ENCODE results near the gene ADAM22.
A peak's percentile ranks its signal among the peaks of the same experiment; 100 is the strongest.

ADAM22 gene

GRCh38 chr7:88167721-88168120, 233.7 kb downstream of the ADAM22 start:
- H3K9me3 ChIP-seq (ENCODE audit: insufficient read depth, low read length, severe bottlenecking), result no peaks in the 10 kb centered on the region

GRCh38 chr7:88169717-88170320, 235.8 kb downstream of the ADAM22 start:
- ATAC-seq (ENCODE audit: insufficient read depth, low read depth) (peak; percentile 54; the same call in 2 of the 3 replicates), DNase-seq (no peak)
- Histone ChIP-seq H3K9ac (ENCODE audit: low read depth, low read length) (no peak overlapping the region), H2AFZ (ENCODE audit: low read depth, low read length) (no peak overlapping the region), H3K36me3 (ENCODE audit: insufficient read depth, low read length) (0 out of 2 replicates have a peak, but pooled peaks cover 4% of the 10 kb centered on the region), H3K9me3 (ENCODE audit: insufficient read depth, low read length, severe bottlenecking) (no peaks in the 10 kb centered on the region), H3K79me2 (ENCODE audit: insufficient read depth, low read length) (no peaks in the 10 kb centered on the region), H3K27ac (ENCODE audit: low read length) (no peak overlapping the region), H3K27me3 (ENCODE audit: insufficient read depth, low read length, poor library complexity) (no peaks in the 10 kb centered on the region), H3K4me2 (ENCODE audit: insufficient read depth, low read length) (no peak overlapping the region), H4K20me1 (ENCODE audit: insufficient read depth, low read length) (no peaks in the 10 kb centered on the region), H3K4me3 (ENCODE audit: low read depth in 1 of 2, low read length in 2 of 2) (no peak overlapping the region), H3K4me1 (ENCODE audit: insufficient read depth, low read length) (no peaks in the 10 kb centered on the region)
- TF ChIP-seq EZH2 (IDR thresholded peaks at IDR 0.05; ENCODE audit: borderline replicate concordance, low read depth, low read length, severe bottlenecking), result no peak
- TF ChIP-seq, protein P1, sequence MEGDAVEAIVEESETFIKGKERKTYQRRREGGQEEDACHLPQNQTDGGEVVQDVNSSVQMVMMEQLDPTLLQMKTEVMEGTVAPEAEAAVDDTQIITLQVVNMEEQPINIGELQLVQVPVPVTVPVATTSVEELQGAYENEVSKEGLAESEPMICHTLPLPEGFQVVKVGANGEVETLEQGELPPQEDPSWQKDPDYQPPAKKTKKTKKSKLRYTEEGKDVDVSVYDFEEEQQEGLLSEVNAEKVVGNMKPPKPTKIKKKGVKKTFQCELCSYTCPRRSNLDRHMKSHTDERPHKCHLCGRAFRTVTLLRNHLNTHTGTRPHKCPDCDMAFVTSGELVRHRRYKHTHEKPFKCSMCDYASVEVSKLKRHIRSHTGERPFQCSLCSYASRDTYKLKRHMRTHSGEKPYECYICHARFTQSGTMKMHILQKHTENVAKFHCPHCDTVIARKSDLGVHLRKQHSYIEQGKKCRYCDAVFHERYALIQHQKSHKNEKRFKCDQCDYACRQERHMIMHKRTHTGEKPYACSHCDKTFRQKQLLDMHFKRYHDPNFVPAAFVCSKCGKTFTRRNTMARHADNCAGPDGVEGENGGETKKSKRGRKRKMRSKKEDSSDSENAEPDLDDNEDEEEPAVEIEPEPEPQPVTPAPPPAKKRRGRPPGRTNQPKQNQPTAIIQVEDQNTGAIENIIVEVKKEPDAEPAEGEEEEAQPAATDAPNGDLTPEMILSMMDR (IDR thresholded peaks at IDR 0.05; ENCODE audit: borderline replicate concordance, extremely low read depth, low read length, poor library complexity, severe bottlenecking), result peak; percentile 64

More at GRCh38 chr7:88167721-88168120, 233.7 kb downstream of the ADAM22 start:
- ATAC-seq (ENCODE audit: insufficient read depth, low read depth), result no peak
- Histone ChIP-seq H3K27me3 (ENCODE audit: insufficient read depth, low read length, poor library complexity) (no peaks in the 10 kb centered on the region), H2AFZ (ENCODE audit: low read depth, low read length) (no peak overlapping the region), H3K4me3 (ENCODE audit: low read depth in 1 of 2, low read length in 2 of 2) (no peak overlapping the region), H3K9ac (ENCODE audit: low read depth, low read length) (no peak overlapping the region), H3K4me1 (ENCODE audit: insufficient read depth, low read length) (no peaks in the 10 kb centered on the region), H3K79me2 (ENCODE audit: insufficient read depth, low read length) (no peaks in the 10 kb centered on the region), H3K27ac (ENCODE audit: low read length) (no peak overlapping the region), H3K4me2 (ENCODE audit: insufficient read depth, low read length) (no peak overlapping the region), H3K36me3 (ENCODE audit: insufficient read depth, low read length) (0 out of 2 replicates have a peak, but pooled peaks cover 4% of the 10 kb centered on the region), H4K20me1 (ENCODE audit: insufficient read depth, low read length) (no peaks in the 10 kb centered on the region)
- TF ChIP-seq, protein P1 (IDR thresholded peaks at IDR 0.05; ENCODE audit: borderline replicate concordance, extremely low read depth, low read length, poor library complexity, severe bottlenecking), result no peak
- no peak for TF ChIP-seq EZH2 (IDR thresholded peaks at IDR 0.05; ENCODE audit: borderline replicate concordance, low read depth, low read length, severe bottlenecking)
- DNase-seq, result no peak

GRCh38 chr7:88172842-88173241, 238.8 kb downstream of the ADAM22 start:
- H3K36me3 ChIP-seq (ENCODE audit: insufficient read depth, low read length), result 0 out of 2 replicates have a peak, but pooled peaks cover 4% of the 10 kb centered on the region
- H3K4me2 ChIP-seq (ENCODE audit: insufficient read depth, low read length), result no peak overlapping the region
- no peak for DNase-seq
- no peak overlapping the region for H3K27ac ChIP-seq (ENCODE audit: low read length)
- H2AFZ ChIP-seq (ENCODE audit: low read depth, low read length), result no peak overlapping the region
- H3K9ac ChIP-seq (ENCODE audit: low read depth, low read length), result no peak overlapping the region
- no peak for ATAC-seq (ENCODE audit: insufficient read depth, low read depth)
- no peak overlapping the region for H3K4me3 ChIP-seq (ENCODE audit: low read depth in 1 of 2, low read length in 2 of 2)
- no peaks in the 10 kb centered on the region for H4K20me1 ChIP-seq (ENCODE audit: insufficient read depth, low read length)
- H3K79me2 ChIP-seq (ENCODE audit: insufficient read depth, low read length), result no peaks in the 10 kb centered on the region
- H3K4me1 ChIP-seq (ENCODE audit: insufficient read depth, low read length), result no peaks in the 10 kb centered on the region
- TF ChIP-seq EZH2 (IDR thresholded peaks at IDR 0.05; ENCODE audit: borderline replicate concordance, low read depth, low read length, severe bottlenecking), result no peak
- TF ChIP-seq, protein P1 (IDR thresholded peaks at IDR 0.05; ENCODE audit: borderline replicate concordance, extremely low read depth, low read length, poor library complexity, severe bottlenecking), result no peak
- H3K9me3 ChIP-seq (ENCODE audit: insufficient read depth, low read length, severe bottlenecking), result no peaks in the 10 kb centered on the region
- no peaks in the 10 kb centered on the region for H3K27me3 ChIP-seq (ENCODE audit: insufficient read depth, low read length, poor library complexity)
